Endothelial cell of umbilical vein (primary cell): ENCODE results near the gene AAR2.

ENCODE experiments used
- EZH2 ChIP-seq: IDR thresholded peaks from 2 replicates; pipeline ENCODE4 v1.6.1; 2012; ENCODE audit warnings: borderline replicate concordance, low read depth, mild to moderate bottlenecking, moderate library complexity, low read length, inconsistent platforms; ENCODE audit not compliant: severe bottlenecking
- GATA2 ChIP-seq: IDR thresholded peaks from 2 replicates; pipeline ENCODE4 v1.7.0; 2011; ENCODE audit warnings: low read depth, mild to moderate bottlenecking, moderate library complexity, mixed read lengths, low read length; ENCODE audit not compliant: insufficient read length, insufficient read depth
- JUN ChIP-seq: IDR thresholded peaks from 2 replicates; pipeline ENCODE4 v1.6.1; 2011; ENCODE audit warnings: borderline replicate concordance, low read depth; ENCODE audit not compliant: insufficient read length, insufficient read depth
- MYC ChIP-seq: IDR thresholded peaks from one replicate; pipeline ENCODE4 v1.6.1; 2011; ENCODE audit warnings: mild to moderate bottlenecking, low read depth, low read length
- POLR2A ChIP-seq: IDR thresholded peaks from 2 replicates; pipeline ENCODE4 v1.6.1; 2012; ENCODE audit warnings: low read depth, mild to moderate bottlenecking, control low read depth, low read length
- POLR2AphosphoS5 ChIP-seq: IDR thresholded peaks from 2 replicates; pipeline ENCODE4 v1.6.1; 2012; ENCODE audit warnings: low read depth, mild to moderate bottlenecking, control low read depth, low read length, moderate library complexity; ENCODE audit not compliant: insufficient read depth
- TF ChIP-seq, protein P1 (sequence below), 2 donors: IDR thresholded peaks; 1 replicate in 1 of 2; 2 replicates in 1 of 2; pipeline ENCODE4 v1.5.1; 2011; ENCODE audit warnings: low read length in 2 of 2, mild to moderate bottlenecking in 2 of 2, moderate library complexity in 2 of 2, control low read depth in 1 of 2, inconsistent platforms in 1 of 2, low read depth in 1 of 2; ENCODE audit not compliant: insufficient read depth in 1 of 2; ENCODE audit errors: extremely low read depth in 1 of 2
- TF ChIP-seq, protein P2 (sequence below): IDR thresholded peaks from 2 replicates; pipeline ENCODE4 v1.6.1; 2011; ENCODE audit not compliant: insufficient read depth, insufficient read length

DNA sequence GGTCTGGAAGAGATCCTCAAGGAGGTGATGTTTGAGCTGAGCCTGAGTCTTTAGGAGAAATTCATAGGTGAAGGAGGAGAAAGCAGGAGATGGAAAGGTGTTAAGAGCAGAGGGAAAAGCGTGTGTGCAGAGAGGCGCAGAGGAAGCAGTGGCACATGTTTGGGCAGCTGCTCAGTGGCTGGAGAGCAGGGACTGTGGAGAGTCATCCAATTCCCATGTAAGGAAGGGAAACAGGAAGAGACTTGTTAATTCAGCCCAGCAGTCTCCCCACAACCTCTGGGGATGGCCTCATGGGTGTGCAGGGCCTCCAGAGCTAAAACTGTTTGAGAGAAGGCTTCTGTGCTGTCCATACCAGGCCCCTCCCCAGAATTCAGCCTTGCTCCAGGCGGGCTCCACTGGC is 16.2 kb downstream of the AAR2 start:
- TF ChIP-seq, protein P1, sequence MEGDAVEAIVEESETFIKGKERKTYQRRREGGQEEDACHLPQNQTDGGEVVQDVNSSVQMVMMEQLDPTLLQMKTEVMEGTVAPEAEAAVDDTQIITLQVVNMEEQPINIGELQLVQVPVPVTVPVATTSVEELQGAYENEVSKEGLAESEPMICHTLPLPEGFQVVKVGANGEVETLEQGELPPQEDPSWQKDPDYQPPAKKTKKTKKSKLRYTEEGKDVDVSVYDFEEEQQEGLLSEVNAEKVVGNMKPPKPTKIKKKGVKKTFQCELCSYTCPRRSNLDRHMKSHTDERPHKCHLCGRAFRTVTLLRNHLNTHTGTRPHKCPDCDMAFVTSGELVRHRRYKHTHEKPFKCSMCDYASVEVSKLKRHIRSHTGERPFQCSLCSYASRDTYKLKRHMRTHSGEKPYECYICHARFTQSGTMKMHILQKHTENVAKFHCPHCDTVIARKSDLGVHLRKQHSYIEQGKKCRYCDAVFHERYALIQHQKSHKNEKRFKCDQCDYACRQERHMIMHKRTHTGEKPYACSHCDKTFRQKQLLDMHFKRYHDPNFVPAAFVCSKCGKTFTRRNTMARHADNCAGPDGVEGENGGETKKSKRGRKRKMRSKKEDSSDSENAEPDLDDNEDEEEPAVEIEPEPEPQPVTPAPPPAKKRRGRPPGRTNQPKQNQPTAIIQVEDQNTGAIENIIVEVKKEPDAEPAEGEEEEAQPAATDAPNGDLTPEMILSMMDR (IDR thresholded peaks at IDR 0.05; ENCODE audit: extremely low read depth in 1 of 2, insufficient read depth in 1 of 2, low read depth in 1 of 2, low read length in 2 of 2), result no peak
- TF ChIP-seq EZH2 (no peak), POLR2AphosphoS5 (no peak), POLR2A (no peak), MYC (no peak), GATA2 (no peak), JUN (no peak)
- TF ChIP-seq, protein P2, sequence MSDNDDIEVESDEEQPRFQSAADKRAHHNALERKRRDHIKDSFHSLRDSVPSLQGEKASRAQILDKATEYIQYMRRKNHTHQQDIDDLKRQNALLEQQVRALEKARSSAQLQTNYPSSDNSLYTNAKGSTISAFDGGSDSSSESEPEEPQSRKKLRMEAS, result no peak
